ENCODE data around the gene TAGLN.

The TAGLN gene

DNA sequence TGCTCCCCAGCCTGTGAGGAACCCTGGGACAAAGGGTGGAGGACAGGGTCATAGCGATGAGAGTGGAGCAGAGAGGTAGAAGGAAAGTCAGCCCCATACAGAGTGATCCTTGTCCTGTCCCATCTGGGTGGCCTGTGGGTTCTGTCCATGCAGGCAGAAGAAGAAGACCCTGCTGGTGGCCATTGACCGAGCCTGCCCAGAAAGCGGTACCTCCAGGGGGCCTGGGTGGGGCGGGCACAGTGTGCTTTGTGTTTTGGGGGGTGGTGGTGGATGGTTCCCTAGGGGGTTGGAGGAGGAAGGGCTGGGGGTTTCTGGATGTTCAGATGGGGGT lies 12.8 kb upstream of the TAGLN start:
- FAIRE-seq, result no peak
- no peak for TF ChIP-seq POLR2A (IDR thresholded peaks at IDR 0.05; ENCODE audit: low read depth, low read length)
- no peak for TF ChIP-seq TAF1 (IDR thresholded peaks at IDR 0.05; ENCODE audit: low read depth, low read length)
- TF ChIP-seq SPI1 (IDR thresholded peaks at IDR 0.05; ENCODE audit: low read depth, low read length), result no peak
- no peak for TF ChIP-seq POU2F2 (IDR thresholded peaks at IDR 0.05; ENCODE audit: low read depth, low read length)
- TF ChIP-seq PAX5 (IDR thresholded peaks at IDR 0.05; ENCODE audit: insufficient read depth, low read length, severe bottlenecking), result no peak
- TF ChIP-seq POLR2AphosphoS5 (IDR thresholded peaks at IDR 0.05; ENCODE audit: low read depth, low read length), result no peak

GRCh38 chr11:117187007-117187406 lies 12.2 kb upstream of the TAGLN start:
- FAIRE-seq, result peak; percentile 61
- no peak for DNase-seq (ENCODE audit: insufficient read length, low spot score)
- TF ChIP-seq POLR2AphosphoS5 (IDR thresholded peaks at IDR 0.05; ENCODE audit: low read depth, low read length), result no peak
- TF ChIP-seq PAX5 (IDR thresholded peaks at IDR 0.05; ENCODE audit: insufficient read depth, low read length, severe bottlenecking), result no peak
- TF ChIP-seq POLR2A (IDR thresholded peaks at IDR 0.05; ENCODE audit: low read depth, low read length), result no peak
- no peak for TF ChIP-seq SPI1 (IDR thresholded peaks at IDR 0.05; ENCODE audit: low read depth, low read length)
- TF ChIP-seq POU2F2 (IDR thresholded peaks at IDR 0.05; ENCODE audit: low read depth, low read length), result no peak

More for the DNA sequence above, 12.8 kb upstream of the TAGLN start:
- no peak for DNase-seq (ENCODE audit: insufficient read length, low spot score)

GRCh38 chr11:117187428-117187798 lies 11.8 kb upstream of the TAGLN start:
- no peak for TF ChIP-seq POLR2AphosphoS5 (IDR thresholded peaks at IDR 0.05; ENCODE audit: low read depth, low read length)
- TF ChIP-seq POU2F2 (IDR thresholded peaks at IDR 0.05; ENCODE audit: low read depth, low read length), result no peak
- no peak for TF ChIP-seq TAF1 (IDR thresholded peaks at IDR 0.05; ENCODE audit: low read depth, low read length)
- no peak for TF ChIP-seq PAX5 (IDR thresholded peaks at IDR 0.05; ENCODE audit: insufficient read depth, low read length, severe bottlenecking)
- TF ChIP-seq POLR2A (IDR thresholded peaks at IDR 0.05; ENCODE audit: low read depth, low read length), result no peak
- no peak for TF ChIP-seq SPI1 (IDR thresholded peaks at IDR 0.05; ENCODE audit: low read depth, low read length)
- DNase-seq (ENCODE audit: insufficient read length, low spot score) (no peak), FAIRE-seq (no peak)

DNA sequence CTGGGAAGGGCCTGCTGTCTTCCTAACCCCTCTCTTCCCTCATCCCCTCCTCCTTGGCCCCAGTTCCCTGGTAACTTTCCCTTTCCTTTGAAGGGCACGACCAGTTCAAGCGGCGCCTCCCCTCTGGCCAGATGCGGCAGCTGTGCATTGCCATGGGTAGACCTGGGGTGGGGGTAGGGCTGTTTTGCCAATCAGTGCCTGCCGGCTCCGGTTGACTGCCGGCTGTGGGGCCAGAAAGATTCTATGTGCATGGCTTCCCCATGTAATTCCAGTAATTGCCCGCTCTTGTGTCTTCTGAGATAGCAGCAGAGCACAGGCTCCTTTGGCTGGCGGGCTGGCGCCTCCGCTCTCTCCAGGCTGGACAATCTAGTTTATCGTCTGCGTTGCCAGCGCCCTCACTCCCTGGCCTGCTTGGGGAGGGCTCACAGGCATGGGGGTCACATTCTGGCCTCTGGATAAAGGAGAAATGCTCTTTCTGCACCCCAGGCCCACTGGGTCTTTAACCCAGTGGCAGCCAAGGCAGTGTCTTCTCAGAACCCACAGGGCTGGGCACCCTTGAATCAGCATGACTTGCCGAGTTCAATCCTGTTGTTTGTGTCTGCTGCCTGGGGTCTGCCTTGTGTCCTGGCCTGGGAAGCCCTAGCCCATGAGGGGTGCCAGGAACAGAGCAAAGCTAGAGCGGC lies 11.2 kb upstream of the TAGLN start:
- TF ChIP-seq SPI1 (IDR thresholded peaks at IDR 0.05; ENCODE audit: low read depth, low read length), result no peak
- no peak for TF ChIP-seq POLR2AphosphoS5 (IDR thresholded peaks at IDR 0.05; ENCODE audit: low read depth, low read length)
- no peak for TF ChIP-seq PAX5 (IDR thresholded peaks at IDR 0.05; ENCODE audit: insufficient read depth, low read length, severe bottlenecking)
- TF ChIP-seq POLR2A (IDR thresholded peaks at IDR 0.05; ENCODE audit: low read depth, low read length), result no peak
- no peak for TF ChIP-seq POU2F2 (IDR thresholded peaks at IDR 0.05; ENCODE audit: low read depth, low read length)
- no peak for TF ChIP-seq TAF1 (IDR thresholded peaks at IDR 0.05; ENCODE audit: low read depth, low read length)
- DNase-seq (ENCODE audit: insufficient read length, low spot score), result no peak
- no peak for FAIRE-seq

DNA sequence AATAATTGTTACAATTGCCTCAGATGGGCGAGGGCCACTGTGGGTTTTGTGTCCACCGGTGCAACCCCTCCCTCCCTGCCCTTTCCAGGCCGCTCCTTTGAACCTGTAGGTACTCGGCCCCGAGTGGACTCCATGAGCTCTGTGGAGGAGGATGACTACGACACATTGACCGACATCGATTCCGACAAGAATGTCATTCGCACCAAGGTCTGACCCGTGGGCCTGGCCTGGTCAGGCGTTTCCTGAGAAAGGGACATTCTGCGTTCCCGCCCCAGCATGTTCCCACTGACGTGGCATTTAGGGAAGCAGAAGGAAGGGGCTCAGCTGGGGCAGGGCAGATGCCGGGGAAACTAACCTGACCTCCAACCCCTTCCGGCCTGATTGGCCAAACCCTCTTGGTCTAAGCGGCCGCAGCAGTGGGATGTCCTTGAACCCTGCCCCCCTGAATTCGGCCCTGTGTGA lies 10.5 kb upstream of the TAGLN start:
- DNase-seq (ENCODE audit: insufficient read length, low spot score), result no peak
- FAIRE-seq, result peak; percentile 52
- TF ChIP-seq PAX5 (IDR thresholded peaks at IDR 0.05; ENCODE audit: insufficient read depth, low read length, severe bottlenecking) (no peak), TAF1 (IDR thresholded peaks at IDR 0.05; ENCODE audit: low read depth, low read length) (no peak), POLR2AphosphoS5 (IDR thresholded peaks at IDR 0.05; ENCODE audit: low read depth, low read length) (no peak), POU2F2 (IDR thresholded peaks at IDR 0.05; ENCODE audit: low read depth, low read length) (no peak), SPI1 (IDR thresholded peaks at IDR 0.05; ENCODE audit: low read depth, low read length) (no peak), POLR2A (IDR thresholded peaks at IDR 0.05; ENCODE audit: low read depth, low read length) (no peak)

- no peak for DNase-seq (ENCODE audit: insufficient read length, low spot score)
- peak; percentile 97 for FAIRE-seq
- TF ChIP-seq PAX5 (IDR thresholded peaks at IDR 0.05; ENCODE audit: insufficient read depth, low read length, severe bottlenecking) (no peak), SPI1 (IDR thresholded peaks at IDR 0.05; ENCODE audit: low read depth, low read length) (peak; percentile 89)
Measured at GRCh38 chr11:117189191-117189940, 9.8 kb upstream of the TAGLN start.

GRCh38 chr11:117189941-117190544 lies 9.1 kb upstream of the TAGLN start:
- no peak for TF ChIP-seq PAX5 (IDR thresholded peaks at IDR 0.05; ENCODE audit: insufficient read depth, low read length, severe bottlenecking)
- TF ChIP-seq POU2F2 (IDR thresholded peaks at IDR 0.05; ENCODE audit: low read depth, low read length), result no peak
- TF ChIP-seq POLR2AphosphoS5 (IDR thresholded peaks at IDR 0.05; ENCODE audit: low read depth, low read length), result no peak
- TF ChIP-seq TAF1 (IDR thresholded peaks at IDR 0.05; ENCODE audit: low read depth, low read length), result no peak
- TF ChIP-seq SPI1 (IDR thresholded peaks at IDR 0.05; ENCODE audit: low read depth, low read length), result no peak
- TF ChIP-seq POLR2A (IDR thresholded peaks at IDR 0.05; ENCODE audit: low read depth, low read length), result no peak
- DNase-seq (ENCODE audit: insufficient read length, low spot score), result no peak
- no peak for FAIRE-seq

DNA sequence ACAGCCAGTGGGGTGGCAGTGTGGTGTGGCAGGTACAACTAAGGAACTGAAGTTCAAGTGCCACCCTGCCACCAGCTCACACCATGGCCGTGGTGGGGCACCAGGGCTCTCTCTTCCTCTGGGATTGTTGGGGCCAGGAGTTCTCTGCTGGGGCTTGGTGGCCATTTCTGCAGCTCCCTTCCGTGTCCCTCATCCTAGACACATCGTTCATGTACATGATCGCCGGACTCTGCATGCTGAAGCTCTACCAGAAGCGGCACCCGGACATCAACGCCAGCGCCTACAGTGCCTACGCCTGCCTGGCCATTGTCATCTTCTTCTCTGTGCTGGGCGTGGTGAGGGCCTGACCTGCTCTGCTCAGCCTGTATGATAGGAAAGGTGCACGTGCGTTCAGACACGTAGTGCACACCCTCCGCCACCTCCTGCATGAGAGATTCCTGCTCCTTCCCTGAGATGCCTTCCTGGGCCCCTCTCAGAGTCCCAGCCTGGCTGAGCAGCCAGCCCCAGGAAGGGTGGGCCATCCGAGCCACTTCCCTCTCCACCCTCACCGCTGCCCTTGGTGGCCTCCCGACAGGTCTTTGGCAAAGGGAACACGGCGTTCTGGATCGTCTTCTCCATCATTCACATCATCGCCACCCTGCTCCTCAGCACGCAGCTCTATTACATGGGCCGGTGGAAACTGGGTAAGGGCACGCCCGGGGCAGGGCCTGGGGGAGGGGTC lies 7.3 kb upstream of the TAGLN start:
- TF ChIP-seq SPI1 (IDR thresholded peaks at IDR 0.05; ENCODE audit: low read depth, low read length), result no peak
- TF ChIP-seq PAX5 (IDR thresholded peaks at IDR 0.05; ENCODE audit: insufficient read depth, low read length, severe bottlenecking), result no peak
- FAIRE-seq (no peak), DNase-seq (ENCODE audit: insufficient read length, low spot score) (no peak)

DNA sequence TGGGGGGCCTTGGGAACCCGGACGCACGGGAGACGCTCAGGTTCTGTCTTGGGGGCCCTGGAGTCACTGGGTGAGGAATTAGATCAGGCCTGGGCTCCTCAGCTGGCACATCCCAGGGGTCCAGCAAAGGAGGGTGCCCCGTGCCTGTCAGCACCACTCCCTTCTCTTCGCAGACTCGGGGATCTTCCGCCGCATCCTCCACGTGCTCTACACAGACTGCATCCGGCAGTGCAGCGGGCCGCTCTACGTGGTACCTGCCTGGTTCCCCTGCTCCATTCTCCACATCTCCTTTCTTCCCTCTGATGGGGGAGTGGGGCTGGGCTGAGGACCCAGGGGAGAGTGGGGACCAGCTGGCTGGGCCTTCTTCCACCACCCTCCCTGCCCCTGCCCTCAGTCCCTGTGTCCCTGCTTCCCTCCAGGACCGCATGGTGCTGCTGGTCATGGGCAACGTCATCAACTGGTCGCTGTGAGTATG lies 6.7 kb upstream of the TAGLN start:
- FAIRE-seq (no peak), DNase-seq (ENCODE audit: insufficient read length, low spot score) (no peak)

More for the DNA sequence above, 6.7 kb upstream of the TAGLN start:
- TF ChIP-seq POLR2A (IDR thresholded peaks at IDR 0.05; ENCODE audit: low read depth, low read length), result no peak
- TF ChIP-seq TAF1 (IDR thresholded peaks at IDR 0.05; ENCODE audit: low read depth, low read length), result no peak
- TF ChIP-seq PAX5 (IDR thresholded peaks at IDR 0.05; ENCODE audit: insufficient read depth, low read length, severe bottlenecking), result no peak
- no peak for TF ChIP-seq SPI1 (IDR thresholded peaks at IDR 0.05; ENCODE audit: low read depth, low read length)
- no peak for TF ChIP-seq POU2F2 (IDR thresholded peaks at IDR 0.05; ENCODE audit: low read depth, low read length)
